Panc1 (cell line): ENCODE data around the gene RUFY1. TPM values are rescaled to one million over a fixed set of nuclear protein-coding genes. Genes with fewer than 3 reads are reported as not detected.
A peak's percentile ranks its signal among the peaks of the same experiment; 100 is the strongest.
"Not testable (repeated sequence)": the region's sequence is repeated elsewhere in the genome, so short reads cannot be mapped to it uniquely, and the experiment has no call there.

Source experiments
- ATAC-seq: fragments of 200-7000 bp; cut with Tn5 transposase; 2 replicates; pipeline ENCODE4 v1.9.1; 2020; ENCODE audit warnings: mild to moderate bottlenecking, moderate library complexity
- BruUV-seq: library from RNA; stranded (reverse); fragments of 400-500 nt; replicated peaks from 2 replicates; lab custom pipeline; 2021; lab: Mats Ljungman, UMichigan
- CTCF ChIA-PET: fragments of 300-600 bp; sonication (Branson Sonifier 250); formaldehyde crosslinking; loops from one replicate; lab custom pipeline; 2022; ENCODE audit warnings: antibody characterized with exemption; lab: Charles Lee
- POLR2A ChIA-PET: fragments of 300-600 bp; sonication (Branson Sonifier 250); formaldehyde crosslinking; loops from one replicate; lab custom pipeline; 2022; ENCODE audit warnings: antibody characterized with exemption; lab: Charles Lee
- DNase-seq: peaks from one replicate; pipeline ENCODE4 v3.0.0-alpha.2; 2010; ENCODE audit warnings: low read depth, low spot score
- H3K27ac ChIP-seq: 2 replicates; pipeline ENCODE4 v1.5.1; 2011; ENCODE audit warnings: mild to moderate bottlenecking, low read length, inconsistent platforms
- H3K27me3 ChIP-seq: fragments of 200-500 bp; sonication (Bioruptor generic); 2 replicates; pipeline ENCODE4 v1.6.0; 2014; ENCODE audit warnings: low read length, inconsistent platforms; ENCODE audit not compliant: control insufficient read depth, insufficient read depth
- H3K36me3 ChIP-seq: fragments of 200-500 bp; sonication (Bioruptor generic); 2 replicates; pipeline ENCODE4 v1.5.1; 2014; ENCODE audit warnings: inconsistent platforms, mild to moderate bottlenecking, low read length, moderate library complexity; ENCODE audit not compliant: control insufficient read depth, insufficient read depth
- H3K4me1 ChIP-seq: 2 replicates; pipeline ENCODE4 v1.5.1; 2011; ENCODE audit warnings: inconsistent platforms, mild to moderate bottlenecking, low read length, moderate library complexity; ENCODE audit not compliant: control insufficient read depth, insufficient read depth
- H3K4me3 ChIP-seq, 2 experiments: 2 replicates each; pipeline ENCODE4 v1.5.1; 2011 to 2012; ENCODE audit warnings: low read depth in 2 of 2, low read length in 2 of 2, mild to moderate bottlenecking in 2 of 2, inconsistent platforms in 1 of 2, moderate library complexity in 1 of 2
- H3K9me3 ChIP-seq: fragments of 200-500 bp; sonication (Bioruptor generic); 2 replicates; pipeline ENCODE4 v1.5.1; 2014; ENCODE audit warnings: low read depth, mild to moderate bottlenecking, inconsistent platforms, low read length, moderate library complexity; ENCODE audit not compliant: control insufficient read depth, insufficient read depth
- in situ Hi-C: cut with HindIII; loops from 2 replicates; pipeline ENCODE4 v1.10.0; 2016; ENCODE audit warnings: low sequenced_read_pairs, low pct_unique_long_range_greater_than_20kb
- intact Hi-C: fragments of 100-400 bp; cut with micrococcal nuclease; formaldehyde crosslinking; loops from one replicate; pipeline ENCODE4 v1.10.0; 2022; ENCODE audit not compliant: unreplicated experiment
- total RNA-seq: library from RNA; stranded (reverse); gene quantifications from one replicate; pipeline ENCODE4 v1.2.1, GENCODE V29; 2021; ENCODE audit not compliant: unreplicated experiment

The RUFY1 gene
- total RNA-seq, 1 experiment from 2014 or later = 66.3 TPM

DNA sequence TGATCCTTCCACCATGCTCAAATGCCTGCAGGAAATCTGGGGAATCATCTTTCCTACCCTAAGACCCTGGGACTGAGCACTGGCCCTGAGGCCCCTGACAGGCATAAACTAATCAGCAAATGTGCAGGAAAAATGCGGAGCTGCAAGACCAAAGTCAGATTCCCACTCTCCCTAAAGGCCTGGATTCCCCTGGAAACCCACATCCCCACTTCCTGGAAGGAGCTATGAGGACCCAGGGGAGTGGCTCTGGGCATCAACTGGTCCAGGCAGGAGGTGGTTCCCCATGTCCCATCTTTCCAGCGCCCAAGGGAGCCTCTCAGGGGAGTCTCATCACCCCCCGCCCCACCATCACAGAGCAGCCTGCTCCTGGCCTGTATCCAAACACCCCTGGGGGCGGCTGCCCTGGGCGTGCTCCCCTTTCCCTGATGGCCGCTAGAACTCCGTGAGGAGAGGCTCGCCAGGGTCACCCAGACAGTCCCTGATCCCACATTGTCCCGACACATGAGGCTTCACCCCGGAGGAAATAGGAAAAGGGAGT lies 98.9 kb downstream of the RUFY1 start:
- H3K4me3 ChIP-seq, CTCF ChIA-PET, in situ Hi-C loops, POLR2A ChIA-PET, H3K36me3 ChIP-seq, H3K27me3 ChIP-seq, BruUV-seq, H3K4me1 ChIP-seq, ATAC-seq, H3K9me3 ChIP-seq, DNase-seq, intact Hi-C loops, H3K27ac ChIP-seq: not testable (repeated sequence)

DNA sequence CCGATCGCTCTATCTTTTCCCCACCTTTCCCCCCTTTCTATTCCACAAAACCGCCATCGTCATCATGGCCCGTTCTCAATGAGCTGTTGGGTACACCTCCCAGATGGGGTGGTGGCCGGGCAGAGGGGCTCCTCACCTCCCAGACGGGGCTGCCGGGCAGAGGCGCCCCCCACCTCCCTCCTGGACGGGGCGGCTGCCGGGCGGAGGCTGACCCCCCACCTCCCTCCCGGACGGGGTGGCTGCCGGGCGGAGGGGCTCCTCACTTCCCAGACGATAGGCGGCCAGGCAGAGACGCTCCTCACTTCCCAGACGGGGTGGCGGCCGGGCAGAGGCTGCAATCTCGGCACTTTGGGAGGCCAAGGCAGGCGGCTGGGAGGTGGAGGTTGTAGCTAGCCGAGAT lies 99.9 kb downstream of the RUFY1 start:
- BruUV-seq, H3K9me3 ChIP-seq, H3K4me3 ChIP-seq, ATAC-seq, H3K4me1 ChIP-seq, intact Hi-C loops, DNase-seq, H3K36me3 ChIP-seq, in situ Hi-C loops, H3K27me3 ChIP-seq, CTCF ChIA-PET, H3K27ac ChIP-seq, POLR2A ChIA-PET: not testable (repeated sequence)

DNA sequence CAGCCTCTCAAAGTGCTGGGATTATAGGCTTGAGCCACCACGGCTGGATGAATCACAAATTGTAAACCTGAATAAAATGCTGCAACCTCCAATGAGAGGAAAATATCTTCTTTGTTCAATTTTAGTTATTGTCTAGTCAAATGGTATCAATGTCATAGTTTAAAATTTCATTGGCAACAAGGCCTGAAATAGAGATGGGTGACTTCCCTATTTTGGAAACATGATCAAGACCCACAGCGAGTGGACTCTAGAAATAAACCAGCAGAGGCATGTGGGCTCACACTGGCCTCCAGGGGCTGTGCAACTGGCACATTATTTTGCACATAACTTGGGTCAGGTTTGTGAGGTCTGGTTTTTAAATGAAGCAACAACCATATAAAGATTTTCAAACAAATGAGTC lies 102.8 kb downstream of the RUFY1 start:
- H3K36me3 ChIP-seq, BruUV-seq, POLR2A ChIA-PET, H3K4me3 ChIP-seq, H3K27me3 ChIP-seq, DNase-seq, H3K9me3 ChIP-seq, CTCF ChIA-PET, in situ Hi-C loops, H3K4me1 ChIP-seq, intact Hi-C loops, H3K27ac ChIP-seq, ATAC-seq: not testable (repeated sequence)

DNA sequence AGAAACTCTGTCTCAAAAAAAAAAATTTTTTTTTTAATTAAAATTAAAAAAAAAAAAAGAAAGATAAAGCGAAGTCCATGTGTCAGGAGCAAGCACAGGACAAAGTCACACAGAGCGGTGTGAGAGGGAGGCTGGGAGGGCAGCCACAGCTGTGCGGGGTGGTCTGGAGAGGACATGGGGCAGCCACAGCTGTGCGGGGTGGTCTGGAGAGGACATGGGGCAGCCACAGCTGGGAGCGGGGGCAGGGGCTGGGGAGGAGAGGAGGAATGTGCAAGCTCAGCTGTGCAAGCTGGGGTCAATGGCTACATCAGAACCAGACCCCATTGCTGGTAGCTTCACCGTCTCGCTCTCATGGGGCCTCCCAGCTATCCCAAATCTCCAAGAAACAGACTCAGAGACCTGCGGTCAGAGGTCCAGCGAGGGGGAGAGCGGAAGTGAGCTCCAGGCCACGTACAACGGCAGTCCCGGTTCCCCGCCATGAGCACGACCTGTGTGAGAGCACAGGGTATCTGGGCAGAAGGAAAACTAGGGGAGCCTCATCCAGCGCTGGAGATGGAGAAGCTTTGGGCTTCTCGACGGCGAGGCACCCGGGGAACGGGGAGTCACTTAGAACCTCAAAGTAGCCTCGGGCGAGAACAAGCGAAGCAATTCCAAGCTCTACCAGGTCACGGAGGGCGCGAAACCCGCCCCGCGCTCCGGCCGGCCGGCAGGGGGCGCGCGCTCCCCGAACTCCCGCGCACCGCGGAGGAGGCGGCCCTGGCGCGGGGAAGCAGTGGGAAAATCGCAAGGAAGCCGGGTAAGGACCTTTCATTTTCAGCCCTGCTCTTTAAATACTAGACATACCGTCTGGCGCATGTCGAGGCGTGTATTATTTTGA lies 107.2 kb downstream of the RUFY1 start:
- H3K36me3 ChIP-seq, DNase-seq, in situ Hi-C loops, CTCF ChIA-PET, intact Hi-C loops, H3K27me3 ChIP-seq, POLR2A ChIA-PET, BruUV-seq, H3K4me1 ChIP-seq, H3K9me3 ChIP-seq, H3K4me3 ChIP-seq, H3K27ac ChIP-seq: not testable (repeated sequence)
- ATAC-seq = peak; percentile 98

DNA sequence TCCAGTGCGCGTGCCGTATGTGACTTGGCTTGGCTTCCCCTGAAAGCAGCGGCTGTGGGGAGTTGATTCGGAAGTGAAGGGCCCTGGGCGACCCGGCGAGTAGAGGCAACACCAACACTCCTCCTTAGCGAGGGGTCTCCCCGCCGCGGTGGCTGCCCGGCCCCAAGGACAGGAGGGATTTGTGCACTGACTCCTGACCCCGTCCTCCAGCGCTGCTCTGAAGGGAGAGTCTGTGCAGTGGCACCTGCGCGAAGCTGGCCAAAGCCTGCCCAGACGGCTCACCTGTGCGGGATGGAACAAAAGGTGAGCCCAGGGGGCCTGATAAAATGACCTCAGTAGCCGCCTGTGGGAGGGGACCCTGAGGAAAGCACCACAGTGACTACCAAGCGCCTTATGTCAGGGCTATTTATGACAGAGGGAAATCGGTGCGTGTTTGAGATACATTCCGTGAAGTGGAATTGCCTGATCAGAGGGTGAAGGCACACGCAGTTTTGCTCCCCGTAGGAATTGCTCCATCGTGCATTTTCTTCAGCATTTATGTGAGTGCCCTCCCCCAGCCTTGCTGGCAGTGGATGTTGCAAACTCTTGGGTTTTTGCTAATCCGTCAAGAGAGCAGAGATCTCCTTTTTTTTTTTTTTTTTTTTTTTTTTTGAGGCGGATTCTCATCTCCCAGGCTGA lies 108.0 kb downstream of the RUFY1 start:
- H3K27ac ChIP-seq = peak overlapping the region; percentile 36; the same call in 1 of the 2 replicates
- BruUV-seq = TSS peak; percentile 98

More for the DNA sequence above, 108.0 kb downstream of the RUFY1 start:
- intact Hi-C loops, POLR2A ChIA-PET, H3K9me3 ChIP-seq, CTCF ChIA-PET, in situ Hi-C loops, H3K36me3 ChIP-seq, H3K4me1 ChIP-seq, H3K27me3 ChIP-seq, DNase-seq, ATAC-seq: not testable (repeated sequence)
- peak overlapping the region; percentile 43 to 61 for H3K4me3 ChIP-seq

Other genes starting within 250 kb of the RUFY1 start
- gene ADAMTS2, start 205.1 kb upstream of the RUFY1 start, total RNA-seq = 0.13 TPM
- gene HNRNPH1, start 73.1 kb downstream of the RUFY1 start, total RNA-seq = 587 TPM
- gene CBY3, start 130.5 kb downstream of the RUFY1 start, total RNA-seq = 0.39 TPM
- gene CANX, start 148.4 kb downstream of the RUFY1 start, total RNA-seq = 707 TPM
- gene MAML1, start 182.3 kb downstream of the RUFY1 start, total RNA-seq = 31.3 TPM
- 0.69 TPM for gene LTC4S, start 243.4 kb downstream of the RUFY1 start, total RNA-seq